Measurements from ENCODE around the gene DCANP1.

Gene DCANP1

GRCh38 chr5:135398160-135398854 lies 48.8 kb downstream of the DCANP1 start:
- TF ChIP-seq CTCF (IDR thresholded peaks at IDR 0.05; ENCODE audit: low read depth, low read length) (no peak), MAX (IDR thresholded peaks at IDR 0.05; ENCODE audit: low read depth, low read length) (no peak), POLR2A (IDR thresholded peaks at IDR 0.05; ENCODE audit: extremely low read depth, insufficient read length) (no peak), MYC (IDR thresholded peaks at IDR 0.05; ENCODE audit: low read depth, low read length) (no peak)
- H3K4me3 ChIP-seq (ENCODE audit: low read depth, low read length) = peak overlapping the region; percentile 88
- DNase-seq (ENCODE audit: low read depth) = peak; percentile 60

GRCh38 chr5:135397084-135397483 lies 50.1 kb downstream of the DCANP1 start:
- TF ChIP-seq MAX (IDR thresholded peaks at IDR 0.05; ENCODE audit: low read depth, low read length) (no peak), POLR2A (IDR thresholded peaks at IDR 0.05; ENCODE audit: extremely low read depth, insufficient read length) (no peak), MYC (IDR thresholded peaks at IDR 0.05; ENCODE audit: low read depth, low read length) (no peak), CTCF (IDR thresholded peaks at IDR 0.05; ENCODE audit: low read depth, low read length) (no peak)
- DNase-seq (ENCODE audit: low read depth) = no peak
- peak overlapping the region; percentile 88 for H3K4me3 ChIP-seq (ENCODE audit: low read depth, low read length)

GRCh38 chr5:135396459-135397055 lies 50.6 kb downstream of the DCANP1 start:
- no peak for DNase-seq (ENCODE audit: low read depth)
- peak overlapping the region; percentile 88 for H3K4me3 ChIP-seq (ENCODE audit: low read depth, low read length)
- no peak for TF ChIP-seq MYC (IDR thresholded peaks at IDR 0.05; ENCODE audit: low read depth, low read length)
- TF ChIP-seq CTCF (IDR thresholded peaks at IDR 0.05; ENCODE audit: low read depth, low read length) = no peak
- TF ChIP-seq MAX (IDR thresholded peaks at IDR 0.05; ENCODE audit: low read depth, low read length) = no peak
- TF ChIP-seq POLR2A (IDR thresholded peaks at IDR 0.05; ENCODE audit: extremely low read depth, insufficient read length) = no peak

GRCh38 chr5:135395866-135396265 lies 51.3 kb downstream of the DCANP1 start:
- TF ChIP-seq POLR2A (IDR thresholded peaks at IDR 0.05; ENCODE audit: extremely low read depth, insufficient read length) (no peak), CTCF (IDR thresholded peaks at IDR 0.05; ENCODE audit: low read depth, low read length) (no peak), MYC (IDR thresholded peaks at IDR 0.05; ENCODE audit: low read depth, low read length) (no peak), MAX (IDR thresholded peaks at IDR 0.05; ENCODE audit: low read depth, low read length) (no peak)
- peak overlapping the region; percentile 88 for H3K4me3 ChIP-seq (ENCODE audit: low read depth, low read length)
- peak; percentile 23 for DNase-seq (ENCODE audit: low read depth)

GRCh38 chr5:135395451-135395850 lies 51.7 kb downstream of the DCANP1 start:
- DNase-seq (ENCODE audit: low read depth) = peak; percentile 45
- no peak for TF ChIP-seq POLR2A (IDR thresholded peaks at IDR 0.05; ENCODE audit: extremely low read depth, insufficient read length)
- no peak for TF ChIP-seq MAX (IDR thresholded peaks at IDR 0.05; ENCODE audit: low read depth, low read length)
- TF ChIP-seq CTCF (IDR thresholded peaks at IDR 0.05; ENCODE audit: low read depth, low read length) = no peak
- no peak for TF ChIP-seq MYC (IDR thresholded peaks at IDR 0.05; ENCODE audit: low read depth, low read length)
- peak overlapping the region; percentile 88 for H3K4me3 ChIP-seq (ENCODE audit: low read depth, low read length)

All from NB4 (cell line).